Measurements from ENCODE around the gene SCO2.

SCO2 gene

DNA sequence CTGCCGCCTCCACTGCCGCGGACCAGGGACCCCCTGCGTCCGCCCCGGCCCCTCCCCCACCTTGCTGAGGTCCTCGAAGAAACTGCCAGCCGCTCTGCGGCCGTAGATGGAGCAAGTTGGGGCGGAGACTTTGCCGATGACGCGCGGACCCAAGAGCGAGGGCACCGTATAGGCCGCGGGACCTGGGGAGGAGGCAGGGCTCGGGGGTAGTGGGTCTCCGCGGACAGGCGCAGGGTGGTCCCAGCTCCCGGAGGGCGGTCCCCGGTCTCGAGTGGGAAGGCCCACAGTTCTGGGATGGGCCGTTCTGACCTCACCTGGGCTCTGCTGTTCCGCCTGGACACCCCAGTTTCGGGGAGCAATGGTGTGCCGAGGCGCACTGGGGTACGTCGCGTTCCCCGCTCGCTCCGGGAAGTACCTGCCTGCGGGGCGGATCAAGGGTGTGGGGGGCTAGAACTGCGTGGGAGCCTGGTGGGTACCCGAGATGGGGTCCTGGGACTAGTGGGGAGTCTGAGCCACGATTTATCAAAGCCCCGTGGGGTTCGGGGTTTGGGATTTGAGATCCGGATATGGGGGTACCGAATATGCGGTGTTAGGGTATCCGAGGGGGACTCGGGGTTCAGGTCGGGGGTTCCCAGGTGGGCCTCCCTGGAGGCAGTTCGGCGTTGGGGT is 5.6 kb upstream of the SCO2 start:
- H3K27ac Mint-ChIP-seq, result peak overlapping the region; percentile 100
- H3K4me3 Mint-ChIP-seq, result peak overlapping the region; percentile 97
- peaks cover 63% of the 10 kb centered on the region for H3K4me1 Mint-ChIP-seq
- peaks cover 12% of the 10 kb centered on the region for H3K36me3 Mint-ChIP-seq
- H3K27me3 Mint-ChIP-seq, result no peaks in the 10 kb centered on the region
- peak; percentile 68 for ATAC-seq
- no peaks in the 10 kb centered on the region for H3K9me3 Mint-ChIP-seq

DNA sequence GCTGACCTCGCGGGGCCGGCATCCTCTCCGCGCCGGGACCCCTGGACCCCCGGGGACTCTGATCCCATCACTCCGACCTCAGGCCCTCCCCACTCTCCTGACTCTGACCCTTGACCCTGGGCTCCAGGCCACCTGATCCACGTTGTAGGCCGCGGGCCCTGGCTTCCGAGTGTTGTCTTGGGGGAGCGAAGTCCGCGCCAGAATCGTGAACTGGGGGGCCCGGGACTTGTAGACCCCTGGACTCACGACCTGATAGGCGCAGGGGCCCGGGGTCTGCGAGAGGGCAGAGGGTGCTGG is 5.1 kb upstream of the SCO2 start:
- no peaks in the 10 kb centered on the region for H3K27me3 Mint-ChIP-seq
- H3K36me3 Mint-ChIP-seq, result peaks cover 12% of the 10 kb centered on the region
- peaks cover 60% of the 10 kb centered on the region for H3K4me1 Mint-ChIP-seq
- ATAC-seq, result peak; percentile 0
- peak overlapping the region; percentile 97 for H3K4me3 Mint-ChIP-seq
- no peaks in the 10 kb centered on the region for H3K9me3 Mint-ChIP-seq
- peak overlapping the region; percentile 100 for H3K27ac Mint-ChIP-seq

DNA sequence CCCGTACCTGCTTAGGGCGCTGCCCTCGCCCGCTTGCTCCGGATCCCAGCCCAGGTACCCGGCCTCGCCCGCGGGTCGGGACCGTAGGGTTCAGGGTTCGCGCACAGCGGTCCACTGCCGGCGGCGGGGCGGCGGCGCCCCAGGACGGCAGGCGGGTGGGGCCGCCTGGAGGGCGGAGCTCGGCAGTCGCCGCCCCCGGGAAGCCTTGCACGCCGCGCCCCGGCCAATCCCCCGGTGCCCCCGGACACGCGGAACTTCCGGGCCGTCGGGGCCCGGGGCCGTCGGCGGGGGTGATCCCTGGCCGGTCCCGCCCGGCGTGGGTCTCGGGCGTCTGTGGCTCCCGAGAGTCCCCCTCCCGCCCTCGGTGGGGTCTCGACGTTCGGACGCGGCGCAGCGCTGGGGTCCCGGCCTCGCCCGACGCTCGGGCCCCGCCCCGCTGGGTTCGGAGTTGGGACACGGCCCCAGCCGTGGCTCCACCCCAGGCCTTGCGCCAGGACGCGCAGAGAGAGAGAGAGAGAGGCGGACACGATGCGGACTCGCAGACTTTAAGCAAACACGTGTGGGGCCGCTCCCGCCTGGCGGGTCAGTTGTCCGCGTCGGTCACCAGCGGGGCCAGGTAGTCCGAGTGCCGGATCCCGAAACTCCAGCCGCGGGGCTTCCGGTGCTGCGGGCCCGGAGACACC is 4.6 kb upstream of the SCO2 start, which contains the start of gene TYMP:
TSS of gene TYMP (minus strand) at position 116 of the 683 bp plus-strand sequence. CDS start 303 bp downstream, outside the sequence.
- Mint-ChIP-seq H3K27me3 (no peaks in the 10 kb centered on the region), H3K36me3 (peaks cover 12% of the 10 kb centered on the region), H3K9me3 (no peaks in the 10 kb centered on the region), H3K27ac (peak within 1 kb of the TSS; percentile 100), H3K4me1 (peaks cover 57% of the 10 kb centered on the region), H3K4me3 (peak within 1 kb of the TSS; percentile 97)
- peak; percentile 60 for ATAC-seq

DNA sequence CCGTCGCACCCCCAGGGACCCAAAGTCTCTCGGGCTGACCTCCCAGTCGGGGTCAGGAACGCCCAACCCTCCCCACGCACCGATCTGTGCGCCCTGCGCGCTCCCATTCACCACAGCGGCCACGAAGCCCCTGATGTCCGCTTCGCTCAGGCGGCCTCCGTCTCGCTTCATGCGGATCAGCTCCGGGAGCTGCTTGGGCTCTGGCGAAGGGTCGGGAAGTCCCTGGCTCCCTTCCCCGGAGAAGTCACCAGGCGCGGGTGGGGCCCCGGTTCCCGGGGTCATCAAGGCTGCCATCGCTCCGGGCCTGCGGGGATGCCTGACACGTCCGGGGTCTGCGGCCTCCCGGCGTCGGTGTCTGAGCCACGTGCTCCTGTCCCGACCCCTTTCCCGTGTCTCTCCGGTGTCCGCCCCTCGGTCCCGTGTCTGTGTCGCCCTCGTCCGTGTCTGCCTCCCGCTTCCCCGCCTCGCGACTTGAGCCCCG is 4.1 kb upstream of the SCO2 start:
- Mint-ChIP-seq H3K9me3 (no peaks in the 10 kb centered on the region), H3K27ac (peak overlapping the region; percentile 100), H3K4me1 (peaks cover 57% of the 10 kb centered on the region), H3K4me3 (peak overlapping the region; percentile 97), H3K36me3 (peaks cover 18% of the 10 kb centered on the region), H3K27me3 (no peaks in the 10 kb centered on the region)
- no peak for ATAC-seq

DNA sequence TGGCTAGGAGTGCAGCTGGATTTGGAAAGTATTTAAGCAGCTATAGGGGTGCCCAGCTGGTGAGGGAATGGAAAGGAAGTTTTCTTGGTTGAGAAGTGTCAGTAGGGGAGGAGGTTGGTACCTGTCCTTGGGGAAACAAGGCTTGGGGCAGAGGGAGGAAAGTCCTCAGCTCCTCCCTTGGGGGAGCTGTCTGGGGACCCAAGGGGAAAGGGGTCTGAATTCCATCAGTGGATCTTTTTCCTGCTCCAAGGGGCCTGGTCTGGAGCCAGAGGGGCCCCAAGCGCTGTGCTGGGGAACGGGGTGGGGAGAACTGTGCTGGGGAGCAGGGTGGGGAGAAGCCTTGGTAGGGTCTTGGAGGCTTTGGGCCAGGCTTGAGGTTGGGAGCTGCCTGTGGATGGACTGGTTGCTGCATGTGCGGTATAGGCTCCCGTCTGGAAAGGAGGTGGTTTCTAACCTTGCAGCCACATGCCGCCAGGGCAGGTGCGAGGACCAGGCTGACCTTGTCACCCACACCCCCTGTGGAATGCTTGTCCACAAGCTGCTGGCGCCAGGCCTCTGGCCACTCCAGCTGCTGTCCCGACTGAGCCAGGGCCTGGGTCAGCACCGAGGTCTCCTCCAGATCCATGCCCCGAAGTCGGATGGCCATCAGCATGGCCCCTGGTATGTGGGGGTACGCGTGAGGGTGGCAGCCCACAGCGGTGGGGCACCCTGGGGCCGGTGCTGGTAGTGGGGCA is 3.5 kb upstream of the SCO2 start:
- H3K27me3 Mint-ChIP-seq, result no peaks in the 10 kb centered on the region
- H3K9me3 Mint-ChIP-seq, result no peaks in the 10 kb centered on the region
- peak overlapping the region; percentile 100 for H3K27ac Mint-ChIP-seq
- peaks cover 56% of the 10 kb centered on the region for H3K4me1 Mint-ChIP-seq
- H3K4me3 Mint-ChIP-seq, result peak overlapping the region; percentile 97
- no peak for ATAC-seq
- peaks cover 21% of the 10 kb centered on the region for H3K36me3 Mint-ChIP-seq

DNA sequence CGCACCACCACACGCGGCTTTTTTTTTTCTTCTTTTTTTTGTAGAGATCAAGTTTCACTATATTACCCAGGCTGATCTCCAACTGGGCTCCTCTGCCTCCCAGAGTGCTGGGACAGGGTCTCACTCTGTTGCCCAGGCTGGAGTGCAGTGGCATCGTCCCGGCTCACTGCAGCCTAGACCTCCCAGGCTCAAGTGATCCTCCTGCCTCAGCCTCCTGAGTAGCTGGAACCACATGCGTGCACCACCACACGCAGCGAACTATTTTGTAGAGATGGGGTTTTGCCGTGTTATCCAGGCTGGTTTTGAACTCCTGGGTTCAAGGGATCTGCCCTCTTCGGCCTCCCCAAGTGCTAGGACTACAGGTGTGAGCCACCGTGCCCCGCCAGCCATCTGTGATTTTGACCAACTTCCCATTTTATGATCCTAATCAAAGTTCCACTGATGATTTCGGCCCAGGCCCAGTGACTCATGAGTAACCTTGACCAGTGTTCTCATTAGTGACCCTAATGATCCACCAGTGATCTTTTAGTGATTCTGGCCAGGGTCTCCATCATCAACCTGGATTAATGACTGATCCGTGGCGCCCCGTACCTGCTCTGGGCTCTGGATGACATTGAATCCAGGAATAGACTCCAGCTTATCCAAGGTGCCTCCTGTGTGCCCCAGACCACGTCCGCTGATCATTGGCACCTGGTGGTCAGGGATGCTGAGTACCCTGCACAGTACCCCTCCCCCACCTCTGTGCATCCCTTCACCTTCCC is 2.7 kb upstream of the SCO2 start:
- Mint-ChIP-seq H3K36me3 (peaks cover 21% of the 10 kb centered on the region), H3K27ac (peak overlapping the region; percentile 100), H3K4me1 (peaks cover 48% of the 10 kb centered on the region), H3K4me3 (peak overlapping the region; percentile 97), H3K27me3 (no peaks in the 10 kb centered on the region), H3K9me3 (no peaks in the 10 kb centered on the region)
- no peak for ATAC-seq

DNA sequence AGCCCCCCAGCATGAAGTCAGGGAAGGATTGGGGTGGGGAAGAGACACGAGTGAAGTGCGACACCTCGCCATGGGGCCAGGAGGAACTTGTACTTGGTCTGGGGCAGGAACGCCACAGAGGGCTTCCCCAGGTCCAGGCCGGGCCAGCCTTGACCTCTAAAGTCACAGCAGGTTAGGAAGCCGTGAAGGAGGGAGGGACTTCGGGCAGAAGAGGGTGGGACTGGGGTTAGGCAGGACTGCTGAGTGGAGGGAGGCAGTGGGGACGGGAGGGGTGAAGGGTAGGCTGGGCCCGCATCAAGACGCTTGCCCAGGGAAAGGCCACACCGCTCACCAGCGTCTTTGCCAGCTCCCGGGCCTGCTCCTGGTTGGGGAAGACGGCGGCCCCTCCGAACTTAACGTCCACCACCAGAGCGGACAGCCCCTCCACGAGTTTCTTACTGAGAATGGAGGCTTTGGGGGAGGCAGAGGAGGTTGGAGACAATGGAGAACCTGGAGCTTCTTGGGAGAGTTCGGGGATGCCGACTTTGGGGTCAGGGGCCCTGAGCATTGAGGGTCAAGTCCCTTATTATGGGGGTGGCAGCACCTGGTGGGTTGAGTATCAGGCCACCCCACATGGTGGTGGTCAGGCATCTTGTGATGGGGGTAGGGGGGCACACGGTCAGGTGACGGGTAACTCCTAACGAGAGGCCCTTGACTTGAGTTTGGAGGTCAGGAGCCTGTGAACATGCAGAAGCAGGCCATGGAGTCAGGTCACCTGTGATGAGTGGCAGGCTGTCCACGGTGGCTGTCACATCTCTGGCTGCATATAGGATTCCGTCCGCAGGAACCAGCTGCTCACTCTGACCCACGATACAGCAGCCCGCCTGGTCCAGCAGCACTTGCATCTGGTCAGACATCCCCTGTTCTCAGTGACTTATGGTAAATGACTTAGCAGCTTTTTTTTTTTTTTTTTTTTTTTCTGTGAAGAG is 1.7 kb upstream of the SCO2 start:
- Mint-ChIP-seq H3K27ac (peak overlapping the region; percentile 100), H3K27me3 (no peaks in the 10 kb centered on the region), H3K4me1 (peaks cover 40% of the 10 kb centered on the region), H3K36me3 (peaks cover 24% of the 10 kb centered on the region), H3K4me3 (peak overlapping the region; percentile 97), H3K9me3 (no peaks in the 10 kb centered on the region)
- ATAC-seq, result peak; percentile 2

DNA sequence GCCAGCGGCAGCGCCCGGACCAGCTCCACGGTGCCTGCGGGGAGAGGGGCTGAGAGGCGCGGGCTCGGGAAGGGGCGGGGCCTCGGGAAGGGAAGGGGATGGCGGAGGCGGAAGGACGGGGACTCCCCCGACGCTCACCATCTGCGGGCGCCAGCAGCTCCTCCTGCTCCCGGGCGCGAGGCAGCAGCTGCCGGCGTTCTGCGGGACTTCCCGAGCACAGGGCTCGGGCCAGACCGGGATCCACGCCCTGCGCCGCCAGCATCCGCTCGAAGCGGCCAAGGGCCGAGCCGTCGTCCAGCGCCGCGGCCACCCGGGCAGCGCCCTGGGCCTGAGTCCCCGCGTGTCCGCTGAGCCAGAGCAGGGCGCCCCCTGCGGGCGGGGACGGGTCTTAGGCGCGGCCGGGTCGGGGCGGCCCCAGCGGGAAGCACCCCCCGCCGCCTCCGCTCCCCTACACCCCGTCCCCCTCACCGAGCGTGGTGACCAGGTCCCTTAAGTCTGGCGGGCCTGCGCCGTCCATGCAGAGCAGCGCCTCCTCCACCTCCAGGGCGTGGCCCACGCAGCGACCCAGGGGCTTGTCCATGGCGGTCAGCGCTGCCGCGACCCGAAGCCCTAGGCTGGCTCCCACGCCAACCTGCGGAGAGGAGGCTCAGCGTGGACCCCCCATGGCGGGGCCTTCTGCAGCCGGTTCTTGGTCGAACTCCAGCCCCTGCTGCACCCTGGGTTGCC is 873 bp upstream of the SCO2 start:
- H3K9me3 Mint-ChIP-seq, result no peaks in the 10 kb centered on the region
- H3K4me1 Mint-ChIP-seq, result peaks cover 40% of the 10 kb centered on the region
- peak; percentile 56 for ATAC-seq
- H3K27ac Mint-ChIP-seq, result peak overlapping the region; percentile 100
- no peaks in the 10 kb centered on the region for H3K27me3 Mint-ChIP-seq
- peaks cover 29% of the 10 kb centered on the region for H3K36me3 Mint-ChIP-seq
- H3K4me3 Mint-ChIP-seq, result peak overlapping the region; percentile 97

DNA sequence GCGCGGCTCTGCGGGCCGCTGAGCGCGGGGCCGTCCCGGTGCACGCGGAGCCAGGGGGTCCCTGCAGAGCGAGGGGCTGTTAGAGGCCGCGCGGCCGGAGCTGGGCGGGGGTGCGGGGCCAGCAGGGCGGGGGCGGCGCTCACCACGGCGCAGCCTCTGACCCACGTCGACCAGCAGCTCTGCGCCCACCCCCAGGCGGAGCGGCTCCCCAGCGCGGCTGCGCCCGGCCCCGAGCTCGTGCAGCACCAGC is 385 bp upstream of the SCO2 start:
- Mint-ChIP-seq H3K4me3 (peak overlapping the region; percentile 97), H3K36me3 (peaks cover 34% of the 10 kb centered on the region), H3K27me3 (no peaks in the 10 kb centered on the region), H3K27ac (peak overlapping the region; percentile 100), H3K9me3 (no peaks in the 10 kb centered on the region), H3K4me1 (peaks cover 40% of the 10 kb centered on the region)
- ATAC-seq, result no peak

DNA sequence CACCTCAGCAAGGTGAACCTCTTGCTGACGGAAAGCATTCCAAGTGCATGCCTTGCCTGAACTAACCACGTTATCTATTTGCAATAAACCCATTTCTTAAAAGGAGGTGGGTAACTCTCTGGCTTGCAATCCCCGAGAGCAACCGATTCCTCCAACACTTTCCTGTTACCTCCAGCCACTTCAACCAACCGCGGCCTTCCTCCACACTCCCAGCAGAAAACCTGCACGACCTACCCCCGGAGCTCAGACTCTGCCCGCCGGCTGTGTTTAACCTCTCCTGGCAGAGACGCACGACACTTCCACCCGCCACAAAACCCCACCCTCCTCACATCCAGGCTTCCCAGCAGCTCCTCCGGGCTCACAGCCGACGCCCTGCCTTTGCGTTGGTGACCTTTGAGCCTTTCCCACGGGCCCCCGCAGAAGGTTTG is 708 bp downstream of the SCO2 start:
- peak overlapping the region; percentile 100 for H3K27ac Mint-ChIP-seq
- H3K27me3 Mint-ChIP-seq, result no peaks in the 10 kb centered on the region
- peak overlapping the region; percentile 97 for H3K4me3 Mint-ChIP-seq
- H3K4me1 Mint-ChIP-seq, result peaks cover 40% of the 10 kb centered on the region
- no peak for ATAC-seq
- no peaks in the 10 kb centered on the region for H3K9me3 Mint-ChIP-seq
- peaks cover 45% of the 10 kb centered on the region for H3K36me3 Mint-ChIP-seq

DNA sequence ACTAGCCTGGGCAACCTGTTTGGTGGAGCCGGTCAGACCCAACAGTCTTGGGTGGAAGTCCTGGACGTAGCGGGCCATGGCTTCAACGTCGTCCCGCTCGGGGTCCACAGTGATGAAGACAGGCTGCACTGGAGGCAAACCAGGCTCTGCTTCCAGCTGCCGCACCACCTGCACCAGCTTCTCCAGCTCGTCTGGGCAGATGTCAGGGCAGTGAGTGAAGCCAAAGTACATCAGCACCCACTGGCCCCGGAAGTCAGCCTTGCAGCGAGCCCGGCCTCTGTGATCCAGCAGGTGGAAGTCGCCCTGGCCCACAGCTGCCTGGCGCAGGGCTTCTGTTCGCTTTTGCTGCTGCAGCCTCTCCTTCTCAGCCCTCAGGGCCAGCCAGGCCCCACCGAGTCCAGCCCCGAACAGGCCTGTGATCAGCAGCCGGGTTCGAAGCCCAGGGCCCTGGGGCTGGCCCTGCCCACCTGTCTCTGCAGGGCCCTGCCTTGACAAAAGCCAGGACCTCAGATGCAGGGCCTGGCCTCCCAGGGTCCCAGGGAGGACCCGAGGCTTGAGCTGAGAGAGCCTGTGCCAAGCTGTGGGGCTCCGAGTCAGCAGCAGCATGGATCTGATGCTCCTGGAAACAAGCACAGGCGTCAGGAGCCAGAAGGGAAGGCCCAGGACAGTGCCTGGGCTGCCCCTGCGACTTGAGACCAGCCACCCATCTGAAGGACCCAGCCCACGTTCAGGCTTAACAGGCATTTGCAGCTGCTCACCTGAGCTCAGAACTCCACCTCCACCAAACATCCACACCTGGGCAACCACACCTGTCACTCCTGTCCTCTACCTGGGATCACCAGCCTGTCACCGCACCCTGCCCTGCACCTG is 1.4 kb downstream of the SCO2 start:
- H3K9me3 Mint-ChIP-seq, result no peaks in the 10 kb centered on the region
- H3K36me3 Mint-ChIP-seq, result peaks cover 49% of the 10 kb centered on the region
- no peaks in the 10 kb centered on the region for H3K27me3 Mint-ChIP-seq
- no peak for ATAC-seq
- peak overlapping the region; percentile 97 for H3K4me3 Mint-ChIP-seq
- peaks cover 39% of the 10 kb centered on the region for H3K4me1 Mint-ChIP-seq
- peak overlapping the region; percentile 100 for H3K27ac Mint-ChIP-seq

DNA sequence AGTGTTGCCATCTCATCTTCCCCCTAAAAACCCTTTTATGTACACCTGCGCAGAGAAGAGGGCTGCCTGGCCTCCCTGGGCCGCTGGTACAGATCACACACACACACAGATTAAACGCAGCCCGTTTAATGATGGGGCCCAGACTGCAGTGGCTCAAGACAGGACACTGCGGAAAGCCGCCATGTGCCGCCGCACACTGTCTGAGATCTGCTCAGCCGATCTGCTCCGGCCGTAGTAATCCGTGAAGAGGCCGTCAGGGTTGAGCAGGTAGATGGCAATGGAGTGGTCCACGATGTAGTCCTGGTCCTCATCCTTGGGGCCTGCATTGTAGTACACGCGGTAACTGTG is 2.0 kb downstream of the SCO2 start:
- H3K27ac Mint-ChIP-seq, result no peak overlapping the region
- peak overlapping the region; percentile 24 for H3K4me3 Mint-ChIP-seq
- no peak for ATAC-seq
- H3K4me1 Mint-ChIP-seq, result peaks cover 33% of the 10 kb centered on the region
- H3K27me3 Mint-ChIP-seq, result no peaks in the 10 kb centered on the region
- peaks cover 44% of the 10 kb centered on the region for H3K36me3 Mint-ChIP-seq
- H3K9me3 Mint-ChIP-seq, result no peaks in the 10 kb centered on the region

DNA sequence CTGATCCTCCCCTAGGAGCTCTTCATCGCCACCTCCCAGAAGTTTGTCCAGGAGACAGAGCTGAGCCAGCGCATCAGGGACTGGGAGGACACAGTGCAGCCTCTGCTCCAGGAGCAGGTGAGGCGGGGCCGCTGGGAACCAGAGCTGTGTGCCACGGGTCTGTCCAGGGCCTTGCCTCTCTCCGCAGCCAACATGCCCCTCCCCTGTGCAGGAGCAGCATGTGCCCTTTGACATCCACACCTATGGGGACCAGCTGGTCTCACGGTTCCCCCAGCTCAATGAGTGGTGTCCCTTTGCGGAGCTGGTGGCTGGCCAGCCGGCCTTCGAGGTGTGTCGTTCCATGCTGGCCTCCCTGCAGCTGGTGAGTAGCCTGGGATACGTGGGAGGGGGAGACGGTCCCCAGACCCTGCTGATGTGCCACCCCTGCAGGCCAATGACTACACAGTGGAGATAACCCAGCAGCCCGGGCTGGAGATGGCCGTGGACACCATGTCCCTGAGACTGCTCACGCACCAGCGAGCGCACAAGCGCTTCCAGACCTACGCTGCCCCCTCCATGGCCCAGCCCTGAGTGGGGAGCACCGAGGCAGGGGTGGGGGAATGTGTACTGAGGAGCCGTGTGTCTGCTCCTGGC is 2.5 kb downstream of the SCO2 start:
- H3K9me3 Mint-ChIP-seq, result no peaks in the 10 kb centered on the region
- H3K36me3 Mint-ChIP-seq, result peaks cover 44% of the 10 kb centered on the region
- no peak overlapping the region for H3K27ac Mint-ChIP-seq
- H3K27me3 Mint-ChIP-seq, result no peaks in the 10 kb centered on the region
- H3K4me1 Mint-ChIP-seq, result peaks cover 28% of the 10 kb centered on the region
- no peak for ATAC-seq
- H3K4me3 Mint-ChIP-seq, result peak overlapping the region; percentile 24
